ENCODE results near the gene NUP85. TPM values are rescaled to one million over a fixed set of nuclear protein-coding genes. Genes with fewer than 3 reads are reported as not detected.
A peak's percentile ranks its signal among the peaks of the same experiment; 100 is the strongest.
"Not testable (repeated sequence)": the region's sequence is repeated elsewhere in the genome, so short reads cannot be mapped to it uniquely, and the experiment has no call there.

Gene NUP85, protein sequence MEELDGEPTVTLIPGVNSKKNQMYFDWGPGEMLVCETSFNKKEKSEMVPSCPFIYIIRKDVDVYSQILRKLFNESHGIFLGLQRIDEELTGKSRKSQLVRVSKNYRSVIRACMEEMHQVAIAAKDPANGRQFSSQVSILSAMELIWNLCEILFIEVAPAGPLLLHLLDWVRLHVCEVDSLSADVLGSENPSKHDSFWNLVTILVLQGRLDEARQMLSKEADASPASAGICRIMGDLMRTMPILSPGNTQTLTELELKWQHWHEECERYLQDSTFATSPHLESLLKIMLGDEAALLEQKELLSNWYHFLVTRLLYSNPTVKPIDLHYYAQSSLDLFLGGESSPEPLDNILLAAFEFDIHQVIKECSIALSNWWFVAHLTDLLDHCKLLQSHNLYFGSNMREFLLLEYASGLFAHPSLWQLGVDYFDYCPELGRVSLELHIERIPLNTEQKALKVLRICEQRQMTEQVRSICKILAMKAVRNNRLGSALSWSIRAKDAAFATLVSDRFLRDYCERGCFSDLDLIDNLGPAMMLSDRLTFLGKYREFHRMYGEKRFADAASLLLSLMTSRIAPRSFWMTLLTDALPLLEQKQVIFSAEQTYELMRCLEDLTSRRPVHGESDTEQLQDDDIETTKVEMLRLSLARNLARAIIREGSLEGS
- polyA plus RNA-seq (ENCODE audit: insufficient read length in 4 of 4), result 10 to 100 TPM; 58.8 to 78.9 (median 66.6) TPM

DNA sequence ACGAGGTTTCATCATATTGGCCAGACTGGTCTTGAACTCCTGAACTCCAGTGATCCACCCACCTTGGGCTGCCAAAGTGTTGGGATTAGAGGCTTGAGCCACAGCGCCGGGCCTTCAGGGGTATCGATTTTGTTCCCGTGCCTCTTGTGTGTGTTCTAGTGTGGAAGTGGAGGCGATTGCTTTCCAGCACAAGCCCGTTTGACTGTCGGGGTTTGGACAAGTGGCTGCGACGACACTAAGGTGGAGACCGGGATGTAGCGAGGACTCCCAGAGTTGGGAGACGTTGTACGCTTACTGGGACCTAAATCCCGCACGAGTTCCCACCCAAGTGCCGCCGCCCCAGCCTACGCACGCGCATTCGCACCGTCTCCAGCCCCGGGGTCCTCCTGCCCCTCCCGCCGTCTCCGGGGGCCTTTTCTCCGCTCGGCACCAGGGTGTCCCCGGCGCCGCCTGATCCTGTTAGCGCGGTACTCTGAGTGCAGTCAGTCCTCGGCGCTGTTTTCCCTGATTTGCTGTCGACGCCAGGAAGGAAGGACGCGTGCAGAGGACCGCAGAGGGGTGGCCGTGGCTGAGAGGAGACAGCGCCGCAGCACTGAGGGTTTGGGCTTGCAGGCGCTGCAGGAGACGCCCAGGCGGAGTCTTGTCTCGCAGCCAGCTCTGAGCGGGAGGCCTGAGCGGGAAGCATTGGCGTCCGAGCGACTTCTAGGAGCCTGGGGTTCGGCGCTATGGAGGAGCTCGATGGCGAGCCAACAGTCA, at the start of gene NUP85:
TSS of gene NUP85 (plus strand) at position 643 of the 756 bp plus-strand sequence. CDS start at position 726, 83 bp downstream.
- DNase-seq (ENCODE audit: low read depth in 4 of 4, low spot score in 2 of 4), result peak; percentile 84 to 94 (median 89)

DNA sequence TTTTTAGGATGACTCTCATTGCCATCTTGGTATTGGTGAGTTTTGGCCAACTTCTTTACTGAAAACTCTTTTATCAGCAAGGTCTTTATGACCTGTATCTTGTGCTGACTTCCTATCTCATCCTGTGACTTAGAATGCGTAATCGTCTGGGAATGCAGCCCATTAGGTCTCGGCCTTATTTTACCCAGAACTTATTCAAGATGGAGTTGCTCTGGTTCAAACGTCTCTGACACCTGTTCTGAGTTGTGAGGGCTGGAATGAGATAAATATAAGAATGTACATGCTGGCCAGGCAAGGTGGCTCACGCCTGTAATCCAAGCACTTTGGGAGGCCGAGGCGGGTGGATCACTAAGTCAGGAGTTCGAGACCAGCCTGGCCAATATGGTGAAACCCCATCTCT, 47.0 kb upstream of the NUP85 start:
- DNase-seq (ENCODE audit: low read depth in 4 of 4, low spot score in 2 of 4), result not testable (repeated sequence)

DNA sequence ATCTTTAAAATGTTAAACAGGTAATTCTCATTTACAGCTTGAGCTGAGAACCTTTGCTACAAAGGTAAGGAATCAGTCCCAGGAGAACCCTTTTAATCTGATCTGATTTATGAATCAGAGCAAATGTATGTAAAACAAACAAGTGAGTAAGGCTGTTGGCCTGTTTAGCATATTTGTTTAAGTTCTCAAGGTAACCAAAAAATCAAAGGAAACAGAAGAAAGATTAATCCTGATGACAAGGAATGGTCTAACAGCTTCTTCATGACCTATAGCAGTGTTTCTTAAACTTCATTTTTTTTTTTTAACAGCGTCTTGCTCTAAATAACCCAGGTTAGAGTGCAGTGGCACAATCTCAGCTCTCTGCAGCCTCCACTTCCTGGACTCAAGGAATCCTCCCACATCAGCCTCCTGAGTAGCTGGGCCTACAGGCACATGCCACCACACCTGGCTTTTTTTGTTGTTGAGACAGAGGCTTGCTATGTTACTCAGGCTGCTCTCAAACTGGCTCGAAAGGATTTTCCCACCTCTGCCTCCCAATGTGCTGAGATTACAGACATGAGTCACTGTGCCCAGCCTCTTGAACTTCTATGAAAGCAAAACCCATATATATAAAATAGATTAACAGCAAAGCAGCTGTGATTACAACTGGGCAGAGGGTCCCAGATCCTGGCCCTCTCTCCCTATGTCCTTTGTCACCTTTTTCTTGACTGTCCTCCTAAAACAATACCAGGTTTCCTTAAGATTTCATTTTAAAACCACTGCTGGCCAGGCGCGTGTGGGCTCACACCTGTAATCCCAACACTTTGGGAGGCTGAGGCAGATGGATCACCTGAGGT, 46.1 kb upstream of the NUP85 start:
- DNase-seq (ENCODE audit: low read depth in 4 of 4, low spot score in 2 of 4), result no peak

DNA sequence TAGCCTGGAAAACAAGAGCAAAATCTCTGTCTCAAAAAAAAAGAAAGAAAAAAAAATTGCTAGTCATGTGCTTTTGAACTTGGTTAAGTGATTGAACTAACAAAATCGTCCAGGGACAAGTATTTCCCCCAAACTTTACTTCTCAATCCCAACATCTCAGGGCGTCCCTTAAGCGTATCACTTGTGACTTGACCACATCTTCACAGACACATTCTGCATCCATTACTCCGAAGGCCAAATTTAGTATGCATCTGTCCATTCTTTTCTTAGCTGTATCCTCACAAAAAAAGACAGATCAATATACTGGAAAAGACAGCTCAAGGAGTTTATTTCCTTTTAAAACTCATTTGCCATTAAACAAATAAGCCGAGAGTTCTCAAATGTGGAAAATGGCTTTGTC, 45.3 kb upstream of the NUP85 start:
- no peak for DNase-seq (ENCODE audit: low read depth in 4 of 4, low spot score in 2 of 4)

DNA sequence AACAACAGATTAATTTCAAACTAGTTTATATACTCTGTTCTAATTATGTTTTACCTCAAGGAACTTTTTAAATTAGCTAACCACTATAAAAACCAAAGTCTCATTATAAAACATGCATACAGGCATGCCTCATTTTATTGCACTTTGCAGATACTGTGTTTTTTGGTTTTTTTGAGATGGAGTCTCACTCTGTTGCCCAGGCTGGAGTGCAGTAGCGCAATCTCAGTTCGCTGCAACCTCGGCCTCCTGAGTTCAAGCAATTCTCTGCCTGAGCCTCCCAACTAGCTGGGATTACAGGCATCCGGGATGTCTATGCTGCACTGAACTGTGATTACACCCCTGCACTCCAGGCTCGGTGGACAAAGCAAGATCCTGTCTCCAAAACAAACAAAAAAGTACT, 42.4 kb upstream of the NUP85 start:
- no peak for DNase-seq (ENCODE audit: low read depth in 4 of 4, low spot score in 2 of 4)

DNA sequence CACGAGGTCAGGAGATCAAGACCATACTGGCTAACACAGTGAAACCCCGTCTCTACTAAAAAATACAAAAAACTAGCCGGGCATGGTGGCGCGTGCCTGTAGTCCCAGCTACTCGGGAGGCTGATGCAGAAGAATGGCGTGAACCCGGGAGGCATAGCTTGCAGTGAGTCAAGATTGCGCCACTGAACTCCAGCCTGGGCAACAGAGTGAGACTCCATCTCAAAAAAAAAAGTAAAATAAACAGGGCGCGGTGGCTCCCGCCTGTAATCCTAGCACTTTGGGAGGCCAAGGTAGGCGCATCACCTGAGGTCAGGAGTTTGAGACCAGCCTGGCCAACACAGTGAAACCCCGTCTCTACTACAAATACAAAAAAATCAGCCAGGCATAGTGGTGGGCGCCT, 40.9 kb upstream of the NUP85 start:
- DNase-seq (ENCODE audit: low read depth in 4 of 4, low spot score in 2 of 4), result not testable (repeated sequence)

DNA sequence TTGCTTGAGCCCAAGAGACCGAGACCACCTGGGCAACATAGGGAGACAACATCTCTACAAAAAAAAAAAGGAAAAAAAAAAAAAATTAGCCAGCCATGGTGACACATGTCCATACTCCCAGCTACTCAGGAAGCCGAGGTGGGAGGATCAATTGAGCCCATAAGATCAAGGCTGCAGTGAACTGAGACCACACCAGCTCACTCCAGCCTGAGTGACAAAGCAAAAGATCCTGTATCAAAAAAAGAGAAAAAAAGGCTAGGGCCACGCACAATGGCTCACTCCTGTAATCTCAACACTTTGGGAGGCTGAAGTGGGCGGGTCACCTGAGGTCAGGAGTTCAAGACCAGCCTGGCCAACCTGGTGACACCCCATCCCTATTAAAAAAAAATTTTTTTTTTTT, 36.5 kb upstream of the NUP85 start:
- no peak for DNase-seq (ENCODE audit: low read depth in 4 of 4, low spot score in 2 of 4)

DNA sequence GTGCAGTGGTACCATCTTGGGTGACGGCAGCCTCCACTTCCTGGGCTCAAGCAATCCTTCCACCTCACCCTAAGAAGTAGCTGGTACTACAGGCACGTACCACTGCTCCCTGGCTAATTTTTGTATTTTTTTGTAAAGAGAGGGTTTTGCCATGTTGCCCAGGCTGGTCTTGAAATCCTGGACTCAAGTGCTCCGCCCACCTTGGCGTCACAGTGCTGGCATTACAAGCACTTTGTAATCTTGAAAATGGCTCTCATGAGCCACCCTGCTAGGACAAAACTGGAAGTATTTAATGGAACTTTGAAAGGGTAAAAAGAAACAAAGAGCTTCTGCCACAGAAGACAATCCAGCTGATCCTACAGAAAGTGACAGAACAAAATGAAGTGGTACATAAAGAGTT, 32.0 kb upstream of the NUP85 start:
- no peak for DNase-seq (ENCODE audit: low read depth in 4 of 4, low spot score in 2 of 4)

DNA sequence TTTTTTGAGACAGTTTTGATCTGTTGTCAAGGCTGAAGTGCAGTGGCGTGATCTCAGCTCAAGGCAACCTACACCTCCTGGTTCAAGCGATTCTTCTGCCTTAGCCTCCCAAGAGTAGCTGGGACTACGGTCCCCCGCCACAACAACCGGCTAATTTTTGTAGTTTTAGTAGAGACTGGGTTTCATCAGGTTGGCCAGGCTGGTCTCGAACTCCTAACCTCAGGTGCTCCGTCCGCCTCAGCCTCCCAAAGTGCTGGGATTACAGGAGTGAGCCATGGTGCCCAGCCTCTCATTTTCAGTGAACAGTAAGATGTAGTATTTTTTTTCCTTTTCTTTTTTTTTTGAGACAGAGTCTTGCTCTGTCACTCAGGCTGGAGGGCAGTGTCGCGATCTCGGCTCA, 30.5 kb upstream of the NUP85 start:
- no peak for DNase-seq (ENCODE audit: low read depth in 4 of 4, low spot score in 2 of 4)

DNA sequence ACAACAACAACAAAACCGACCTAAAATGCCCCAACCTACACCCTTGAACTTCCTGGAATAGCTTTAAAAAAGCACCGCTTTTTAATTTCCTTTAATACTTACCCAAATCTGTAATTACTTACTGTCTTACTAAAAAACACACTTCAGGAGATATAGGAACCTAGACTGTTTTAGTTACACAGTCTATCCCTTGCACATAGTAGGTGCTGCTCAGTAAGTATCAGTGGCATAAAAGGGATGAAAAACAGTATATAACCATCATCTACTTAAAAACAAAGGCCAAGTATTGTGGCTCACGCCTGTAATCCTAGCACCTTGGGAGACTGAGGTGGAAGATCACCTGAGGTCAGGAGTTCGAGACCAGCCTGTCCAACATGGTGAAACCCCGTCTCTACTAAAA, 28.9 kb upstream of the NUP85 start:
- DNase-seq (ENCODE audit: low read depth in 4 of 4, low spot score in 2 of 4), result no peak

DNA sequence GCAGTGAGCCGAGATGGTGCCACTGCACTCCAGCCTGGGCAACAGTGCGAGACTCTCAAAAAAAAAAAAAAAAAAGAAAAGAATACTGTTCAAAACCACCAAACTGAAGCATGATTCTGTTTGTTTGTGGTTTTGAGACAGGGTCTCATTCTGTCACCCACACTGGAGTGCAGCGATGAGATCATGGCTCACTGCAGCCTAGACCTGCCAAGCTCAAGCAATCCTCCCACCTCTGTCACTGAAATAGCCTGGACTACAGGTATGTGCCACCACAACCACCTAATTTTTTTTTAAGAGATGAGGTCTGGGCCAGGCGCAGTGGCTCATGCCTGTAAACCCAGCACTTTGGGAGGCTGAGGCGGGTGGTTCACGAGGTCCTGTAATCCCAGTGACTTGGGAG, 27.0 kb upstream of the NUP85 start:
- DNase-seq (ENCODE audit: low read depth in 4 of 4, low spot score in 2 of 4), result no peak

DNA sequence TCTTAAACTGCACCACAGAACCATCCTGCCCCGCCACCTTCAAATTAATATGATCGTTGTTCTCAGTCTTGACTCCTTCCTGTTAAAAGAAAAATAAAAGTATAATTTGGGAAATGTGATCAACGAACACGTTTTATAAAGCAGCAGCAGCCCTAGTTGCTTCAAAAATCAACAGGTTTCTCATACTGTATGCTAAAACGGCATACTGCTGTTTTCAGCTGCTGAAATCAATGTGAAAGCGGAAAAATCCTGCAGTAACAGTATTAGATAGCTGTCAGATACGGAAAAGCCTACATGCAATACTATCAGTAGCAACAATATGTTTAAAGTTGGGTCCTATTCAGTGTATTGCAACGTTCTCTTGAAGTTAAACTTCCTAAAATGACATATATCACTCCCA, 24.4 kb upstream of the NUP85 start:
- DNase-seq (ENCODE audit: low read depth in 4 of 4, low spot score in 2 of 4), result no peak

DNA sequence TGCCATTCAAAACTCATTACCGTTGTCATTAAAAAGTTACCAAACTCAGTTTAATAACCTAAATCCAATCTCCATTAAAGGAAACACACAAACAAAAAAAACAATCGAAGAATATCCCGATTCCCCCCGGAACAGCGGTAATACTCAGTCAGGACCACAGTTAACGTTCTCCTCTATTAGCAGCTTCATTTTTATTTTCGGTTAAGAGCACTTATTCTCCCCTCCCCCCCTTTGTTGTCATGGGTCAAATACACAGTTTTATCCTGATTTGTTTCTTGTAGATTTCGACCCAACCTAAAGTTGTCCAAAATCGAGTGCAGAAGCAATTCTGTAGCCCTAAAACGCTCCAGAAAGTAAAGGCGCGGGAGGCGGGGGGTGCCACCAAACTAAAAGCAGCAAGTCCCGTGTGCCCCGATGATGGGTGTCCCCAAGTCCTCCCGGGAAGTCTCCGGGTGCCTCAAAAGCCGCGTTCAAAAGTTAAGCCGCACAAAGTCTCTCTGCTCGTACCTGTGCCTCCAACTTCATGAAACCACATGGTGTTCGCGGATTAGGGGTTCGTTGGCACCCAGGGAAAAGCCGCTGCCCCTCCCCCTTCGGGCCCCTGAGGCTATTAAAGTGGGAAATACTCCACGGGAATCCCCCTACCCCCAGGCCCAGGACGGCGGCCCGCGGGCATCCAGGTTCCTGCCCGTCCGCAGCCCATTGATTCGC, 23.7 kb upstream of the NUP85 start:
- peak in 1 of 4 donors; percentile 9 for DNase-seq (ENCODE audit: low read depth in 4 of 4, low spot score in 2 of 4)

DNA sequence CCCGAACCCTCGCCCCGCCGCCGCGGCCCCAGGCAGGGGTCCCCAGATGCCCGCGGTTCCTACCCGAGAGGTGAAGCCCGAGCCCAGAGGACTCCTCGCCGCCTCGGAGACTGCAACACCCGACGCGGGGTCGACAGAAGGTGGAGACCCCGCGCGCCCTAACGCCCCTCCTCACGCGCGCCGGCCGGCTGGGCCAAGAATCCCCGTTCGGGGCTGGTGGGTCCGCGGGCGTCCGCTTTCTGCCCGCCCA, 23.2 kb upstream of the NUP85 start:
- no peak for DNase-seq (ENCODE audit: low read depth in 4 of 4, low spot score in 2 of 4)

DNA sequence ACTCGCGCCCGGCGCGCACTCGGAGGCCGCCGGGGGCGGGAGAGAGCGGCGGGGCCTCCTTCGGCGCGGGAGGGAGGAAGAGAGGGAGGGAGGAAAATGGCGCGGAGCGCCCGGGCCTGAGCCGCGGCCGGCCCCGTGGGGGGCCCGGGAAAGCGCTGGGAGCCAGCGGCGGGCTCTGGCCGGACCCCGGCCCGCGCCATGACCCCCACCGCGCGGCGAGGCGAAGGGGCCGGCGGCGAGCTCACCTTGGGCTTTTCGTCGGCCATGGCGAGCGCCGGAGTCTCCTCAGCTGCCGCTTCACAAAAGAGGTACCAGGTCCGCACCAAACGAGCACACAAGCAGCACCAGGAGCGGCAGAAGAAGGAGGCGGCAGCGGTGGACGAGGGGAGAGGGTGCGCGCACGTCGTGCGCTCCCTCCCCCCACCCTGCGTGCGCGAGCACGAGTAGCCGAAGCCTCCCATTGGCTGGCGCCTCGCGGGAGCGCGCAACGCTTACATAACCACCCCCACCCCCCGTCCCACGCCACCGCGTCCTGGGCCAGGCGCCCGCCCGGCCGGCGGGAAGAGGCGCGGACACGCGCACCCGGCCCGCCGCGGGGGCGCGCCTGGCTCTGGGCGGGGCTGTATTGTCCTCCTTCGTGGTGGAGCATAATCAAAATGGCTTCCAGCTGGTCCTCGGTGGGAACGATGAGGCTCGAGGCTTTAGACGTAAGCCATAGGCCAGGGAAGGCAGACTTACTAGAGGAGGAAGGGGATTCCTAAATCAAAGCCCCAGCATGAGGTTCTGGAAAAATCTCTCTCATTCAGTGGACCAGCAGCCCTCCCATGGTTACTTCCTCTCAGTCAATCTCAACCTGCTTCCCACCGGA, 22.7 kb upstream of the NUP85 start, which contains the start of gene SUMO2:
TSS of gene SUMO2 (minus strand) at position 391 of the 868 bp plus-strand sequence. CDS start at position 266, 125 bp downstream.
- DNase-seq (ENCODE audit: low read depth in 4 of 4, low spot score in 2 of 4), result peak; percentile 83 to 92 (median 90)

DNA sequence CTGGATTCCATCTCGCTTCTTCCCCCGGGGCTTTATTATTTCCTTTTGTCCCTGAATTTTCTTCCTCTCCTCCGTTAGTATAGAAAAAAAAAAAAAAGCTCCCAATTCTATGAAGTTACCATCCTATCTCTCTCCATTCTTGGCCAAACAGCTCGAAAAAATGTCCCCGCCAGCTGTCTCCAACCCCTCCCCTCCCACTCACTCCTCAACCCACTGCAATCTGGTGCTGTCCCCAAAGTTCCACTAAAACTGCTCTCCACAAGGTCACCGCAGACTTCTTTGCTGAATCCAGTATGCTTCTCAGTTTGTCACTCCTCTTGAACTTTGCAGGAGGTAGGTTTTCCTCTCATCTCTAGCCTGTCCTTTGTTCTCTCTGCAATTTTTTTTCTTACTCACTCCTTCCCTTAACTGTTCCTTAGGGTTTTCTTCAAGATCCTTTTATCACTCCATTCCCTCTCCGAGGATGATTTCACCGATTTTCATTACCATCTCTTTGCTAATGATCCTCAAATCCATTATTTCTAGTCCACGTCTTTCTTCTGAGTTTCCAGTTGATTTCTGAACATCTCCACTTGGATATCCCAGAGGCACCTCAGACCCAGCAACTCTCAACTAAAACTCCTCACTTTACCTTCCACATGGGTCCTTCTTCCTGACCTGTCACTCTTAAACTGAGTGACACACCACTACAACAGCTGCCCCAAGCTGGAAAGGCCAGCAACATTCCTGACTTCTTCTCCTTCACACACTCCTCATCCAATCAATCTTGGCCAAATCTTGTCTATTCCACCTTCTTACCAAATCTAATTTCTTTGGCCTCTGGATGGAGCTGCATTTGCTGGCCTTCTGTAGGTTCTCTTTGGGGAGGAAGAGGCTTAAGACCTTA, 21.2 kb upstream of the NUP85 start:
- no peak for DNase-seq (ENCODE audit: low read depth in 4 of 4, low spot score in 2 of 4)

DNA sequence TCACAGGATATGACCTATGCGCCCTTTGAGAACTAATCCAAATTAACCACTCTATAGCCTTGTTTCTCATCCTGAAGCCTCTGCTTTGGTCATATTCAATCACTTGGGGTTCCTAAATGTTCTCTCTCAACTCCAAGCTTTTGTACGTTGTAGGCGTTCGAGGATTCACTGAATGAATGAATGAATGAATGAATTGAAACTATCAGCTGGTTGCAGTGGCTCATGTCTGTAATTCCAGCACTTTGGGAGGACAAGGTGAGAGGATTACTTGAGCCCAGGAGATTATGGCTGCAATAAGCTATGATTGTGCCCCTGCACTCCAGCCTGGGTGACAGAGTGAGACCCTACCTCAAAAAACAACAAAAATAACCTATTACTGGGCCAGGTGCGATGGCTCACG, 16.9 kb upstream of the NUP85 start:
- DNase-seq (ENCODE audit: low read depth in 4 of 4, low spot score in 2 of 4), result no peak

DNA sequence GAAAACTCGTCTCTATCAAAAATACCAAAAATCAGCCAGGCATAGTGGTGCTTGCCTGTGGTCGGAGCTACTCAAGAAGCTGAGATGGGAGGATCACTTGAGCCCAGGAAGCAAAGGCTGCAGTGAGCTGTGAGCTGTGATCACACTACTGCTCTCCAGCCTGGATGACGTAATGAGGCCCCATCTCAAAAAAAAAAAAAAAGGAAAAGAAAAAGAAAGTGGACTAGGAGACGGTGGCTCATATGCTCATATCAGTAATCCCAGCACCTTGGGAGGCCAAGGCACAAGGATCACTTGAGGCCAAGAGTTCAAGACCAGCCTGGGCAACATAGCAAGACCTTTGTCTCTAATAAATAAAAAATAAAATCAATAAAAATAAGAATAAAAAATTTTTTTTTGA, 13.9 kb upstream of the NUP85 start:
- DNase-seq (ENCODE audit: low read depth in 4 of 4, low spot score in 2 of 4), result no peak
